K562 (cell line): ENCODE data around the gene SLC37A2.

Source experiments
- BMI1 ChIP-seq: fragments of 150-350 bp; IDR thresholded peaks from 2 replicates; pipeline ENCODE4 v1.6.1; 2014; ENCODE audit warnings: low read length
- EZH2 ChIP-seq: IDR thresholded peaks from 2 replicates; pipeline ENCODE4 v1.6.1; 2012; ENCODE audit warnings: low read depth, mild to moderate bottlenecking, inconsistent platforms, low read length, borderline replicate concordance
- GABPB1 ChIP-seq: sonication (generic); formaldehyde crosslinking; IDR thresholded peaks from 2 replicates; pipeline ENCODE4 v1.8.0; 2022; ENCODE audit warnings: mild to moderate bottlenecking, missing genetic modification reagents
- KAT7 ChIP-seq: sonication (generic); formaldehyde crosslinking; IDR thresholded peaks from 2 replicates; pipeline ENCODE4 v1.8.0; 2022; ENCODE audit warnings: missing genetic modification reagents, mild to moderate bottlenecking, borderline replicate concordance
- KLF1 ChIP-seq: fragments of 450-650 bp; IDR thresholded peaks from 2 replicates; pipeline ENCODE4 v1.6.1; 2016; ENCODE audit warnings: missing genetic modification characterization, missing compliant biosample characterization
- MYC ChIP-seq, 2 experiments: fragments of 250-450 bp in 1 of 2; sonication (Bioruptor Pico) in 1 of 2; IDR thresholded peaks; 2 replicates each; pipeline versions ENCODE4 v1.5.1 to v1.6.1; 2012 to 2021; ENCODE audit warnings: low read depth in 2 of 2, borderline replicate concordance in 1 of 2, improper control_type of control experiment in 1 of 2, low read length in 1 of 2, mild to moderate bottlenecking in 1 of 2, moderate library complexity in 1 of 2
- RFX7 ChIP-seq: fragments of 250-450 bp; sonication (Bioruptor Pico); IDR thresholded peaks from 2 replicates; pipeline ENCODE4 v1.5.1; 2021; ENCODE audit warnings: mild to moderate bottlenecking
- TF ChIP-seq, protein P1 (sequence below), 3 experiments: IDR thresholded peaks in 2 of 3; conservative IDR thresholded peaks in 1 of 3; 2 replicates each; pipeline ENCODE4 v1.5.1; 2011 to 2012; ENCODE audit warnings: low read length in 3 of 3, mild to moderate bottlenecking in 3 of 3, control low read depth in 2 of 3, improper control_type of control experiment in 1 of 3, inconsistent platforms in 1 of 3, low read depth in 1 of 3, mixed read lengths in 1 of 3, moderate library complexity in 1 of 3; ENCODE audit not compliant: insufficient read depth in 2 of 3

DNA sequence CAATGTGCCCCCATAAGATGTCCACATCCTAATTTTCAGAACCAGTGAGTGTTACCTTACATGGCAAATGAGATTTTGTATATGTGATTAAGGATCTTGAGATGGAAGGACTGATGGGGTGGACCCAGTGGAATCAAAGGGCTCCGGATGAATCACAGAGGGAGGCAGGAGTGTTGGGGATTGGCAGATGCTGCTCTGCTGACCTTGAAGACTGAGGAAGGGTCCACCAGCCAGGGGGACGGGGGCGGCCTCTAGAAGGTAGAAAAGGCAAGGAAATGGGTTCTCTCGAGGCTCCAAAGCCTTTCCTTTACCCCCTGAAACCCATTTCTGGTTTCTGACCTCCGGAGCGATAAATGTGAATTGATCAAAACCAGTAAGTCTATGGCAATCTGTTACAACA lies 29.6 kb downstream of the SLC37A2 start:
- TF ChIP-seq, protein P1, sequence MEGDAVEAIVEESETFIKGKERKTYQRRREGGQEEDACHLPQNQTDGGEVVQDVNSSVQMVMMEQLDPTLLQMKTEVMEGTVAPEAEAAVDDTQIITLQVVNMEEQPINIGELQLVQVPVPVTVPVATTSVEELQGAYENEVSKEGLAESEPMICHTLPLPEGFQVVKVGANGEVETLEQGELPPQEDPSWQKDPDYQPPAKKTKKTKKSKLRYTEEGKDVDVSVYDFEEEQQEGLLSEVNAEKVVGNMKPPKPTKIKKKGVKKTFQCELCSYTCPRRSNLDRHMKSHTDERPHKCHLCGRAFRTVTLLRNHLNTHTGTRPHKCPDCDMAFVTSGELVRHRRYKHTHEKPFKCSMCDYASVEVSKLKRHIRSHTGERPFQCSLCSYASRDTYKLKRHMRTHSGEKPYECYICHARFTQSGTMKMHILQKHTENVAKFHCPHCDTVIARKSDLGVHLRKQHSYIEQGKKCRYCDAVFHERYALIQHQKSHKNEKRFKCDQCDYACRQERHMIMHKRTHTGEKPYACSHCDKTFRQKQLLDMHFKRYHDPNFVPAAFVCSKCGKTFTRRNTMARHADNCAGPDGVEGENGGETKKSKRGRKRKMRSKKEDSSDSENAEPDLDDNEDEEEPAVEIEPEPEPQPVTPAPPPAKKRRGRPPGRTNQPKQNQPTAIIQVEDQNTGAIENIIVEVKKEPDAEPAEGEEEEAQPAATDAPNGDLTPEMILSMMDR (IDR thresholded peaks at IDR 0.05 in 2 of 3, conservative IDR thresholded peaks at IDR 0.05 in 1 of 3; ENCODE audit: insufficient read depth in 2 of 3, low read depth in 1 of 3, low read length in 3 of 3): no peak
- TF ChIP-seq RFX7 (CRISPR knock-in tag): no peak
- no peak for TF ChIP-seq GABPB1
- no peak for TF ChIP-seq EZH2
- TF ChIP-seq KLF1 (tag): no peak
- TF ChIP-seq KAT7 (CRISPR knock-in tag): no peak
- TF ChIP-seq MYC (IDR thresholded peaks at IDR 0.05; ENCODE audit: low read depth, low read length): no peak
- TF ChIP-seq MYC (CRISPR knock-in tag; IDR thresholded peaks at IDR 0.05; ENCODE audit: borderline replicate concordance, low read depth): no peak
- TF ChIP-seq BMI1: no peak
